Fibroblast of skin of right biceps (primary cell): ENCODE measurements around the gene MYCL.
"Not testable (repeated sequence)": the region's sequence is repeated elsewhere in the genome, so short reads cannot be mapped to it uniquely, and the experiment has no call there.

Source experiments
- DNase-seq: peaks from one replicate; pipeline ENCODE4 v3.0.0-alpha.2; 2013

The MYCL gene

GRCh38 chr1:39917825-39918224 lies 16.1 kb upstream of the MYCL start:
- DNase-seq: no peak

- DNase-seq: no peak
These were observed 13.9 kb upstream of the MYCL start for GRCh38 chr1:39915499-39916129.

GRCh38 chr1:39913136-39913535 lies 11.4 kb upstream of the MYCL start:
- not testable (repeated sequence) for DNase-seq

GRCh38 chr1:39910263-39910662 lies 8.5 kb upstream of the MYCL start:
- DNase-seq: no peak

- no peak for DNase-seq
These were observed 6.8 kb upstream of the MYCL start for GRCh38 chr1:39908534-39908933.

- no peak for DNase-seq
These were observed 6.1 kb upstream of the MYCL start for GRCh38 chr1:39907528-39908453.

- no peak for DNase-seq
These were observed 3.5 kb upstream of the MYCL start for GRCh38 chr1:39905172-39905571.

- no peak for DNase-seq
These were observed 717 bp upstream of the MYCL start for GRCh38 chr1:39902460-39902807.

- DNase-seq: peak; percentile 11
These were observed 328 bp downstream of the MYCL start for GRCh38 chr1:39901464-39901713.

- DNase-seq: peak; percentile 17
These were observed 854 bp downstream of the MYCL start for GRCh38 chr1:39900662-39901463.

GRCh38 chr1:39899611-39900538 lies 1.8 kb downstream of the MYCL start:
- no peak for DNase-seq

GRCh38 chr1:39898648-39899603 lies 2.8 kb downstream of the MYCL start:
- DNase-seq: peak; percentile 71

GRCh38 chr1:39898191-39898590 lies 3.5 kb downstream of the MYCL start:
- no peak for DNase-seq

- DNase-seq: peak; percentile 71
These were observed 4.6 kb downstream of the MYCL start for GRCh38 chr1:39896909-39897685.

GRCh38 chr1:39895731-39896480 lies 5.8 kb downstream of the MYCL start:
- DNase-seq: no peak

- DNase-seq: no peak
These were observed 6.7 kb downstream of the MYCL start for GRCh38 chr1:39894884-39895495.

GRCh38 chr1:39892601-39893595 lies 8.8 kb downstream of the MYCL start:
- peak; percentile 88 for DNase-seq

GRCh38 chr1:39890880-39891279 lies 10.8 kb downstream of the MYCL start:
- DNase-seq: no peak
